SK-N-DZ (cell line): ENCODE data around the gene SH3PXD2B.
"Not testable (repeated sequence)": the region's sequence is repeated elsewhere in the genome, so short reads cannot be mapped to it uniquely, and the experiment has no call there.

ENCODE experiments used
- DNase-seq: peaks from one replicate; pipeline ENCODE4 v3.0.0-alpha.2; 2015; ENCODE audit warnings: low spot score

SH3PXD2B gene

GRCh38 chr5:172370648-172371545, 83.4 kb downstream of the SH3PXD2B start:
- no peak for DNase-seq

- no peak for DNase-seq
These were observed 84.1 kb downstream of the SH3PXD2B start for GRCh38 chr5:172370237-172370640.

GRCh38 chr5:172368699-172369098, 85.6 kb downstream of the SH3PXD2B start:
- not testable (repeated sequence) for DNase-seq

GRCh38 chr5:172365948-172366608, 88.2 kb downstream of the SH3PXD2B start:
- DNase-seq: no peak

- DNase-seq: no peak
These were observed 89.6 kb downstream of the SH3PXD2B start for GRCh38 chr5:172364773-172365172.

GRCh38 chr5:172362755-172363154, 91.6 kb downstream of the SH3PXD2B start:
- DNase-seq: no peak

GRCh38 chr5:172361566-172362238, 92.6 kb downstream of the SH3PXD2B start:
- DNase-seq: no peak

- no peak for DNase-seq
These were observed 96.0 kb downstream of the SH3PXD2B start for GRCh38 chr5:172358345-172358744.

GRCh38 chr5:172356527-172356926, 97.8 kb downstream of the SH3PXD2B start:
- no peak for DNase-seq

- DNase-seq: no peak
These were observed 98.3 kb downstream of the SH3PXD2B start for GRCh38 chr5:172356047-172356446.

- no peak for DNase-seq
These were observed 100.5 kb downstream of the SH3PXD2B start for GRCh38 chr5:172353846-172354245.

GRCh38 chr5:172353271-172353812, 101.0 kb downstream of the SH3PXD2B start:
- no peak for DNase-seq

GRCh38 chr5:172352526-172352925, 101.8 kb downstream of the SH3PXD2B start:
- not testable (repeated sequence) for DNase-seq

GRCh38 chr5:172351240-172351778, 103.0 kb downstream of the SH3PXD2B start:
- no peak for DNase-seq

- no peak for DNase-seq
These were observed 103.8 kb downstream of the SH3PXD2B start for GRCh38 chr5:172350212-172351181.

- not testable (repeated sequence) for DNase-seq
These were observed 105.6 kb downstream of the SH3PXD2B start for GRCh38 chr5:172348733-172349132.

GRCh38 chr5:172348084-172348483, 106.2 kb downstream of the SH3PXD2B start:
- no peak for DNase-seq

GRCh38 chr5:172347496-172348052, 106.8 kb downstream of the SH3PXD2B start:
- DNase-seq: no peak

GRCh38 chr5:172345881-172346280, 108.4 kb downstream of the SH3PXD2B start:
- DNase-seq: no peak

GRCh38 chr5:172344855-172345409, 109.4 kb downstream of the SH3PXD2B start:
- DNase-seq: no peak
